Activated naive CD8-positive, alpha-beta T cell treated with anti-CD3 and anti-CD28 coated beads, Interleukin-2, amount 10 ng/mL, durations not matched to agents 7 days and 5 days (primary cell): ENCODE results near the gene MRC1. TPM values are rescaled to one million over a fixed set of nuclear protein-coding genes. Genes with fewer than 3 reads are reported as not detected.

Experiments
- ATAC-seq: fragments of 150-1000 bp; cut with Tn5 transposase; one replicate; pipeline ENCODE4 v1.10.0; 2021; ENCODE audit warnings: low read depth, moderate library complexity
- POLR2A ChIA-PET: fragments of 350-600 bp; sonication (Branson Sonifier 250); formaldehyde crosslinking; loops from one replicate; lab custom pipeline; 2021; ENCODE audit warnings: antibody characterized with exemption; lab: Charles Lee
- DNase-seq: peaks from one replicate; pipeline ENCODE4 v3.0.0; 2021
- H3K27ac Mint-ChIP-seq: one replicate; pipeline ENCODE4 v1.8.0; 2022; ENCODE audit warnings: mild to moderate bottlenecking, mixed read lengths
- H3K27me3 Mint-ChIP-seq: one replicate; pipeline ENCODE4 v1.8.0; 2022; ENCODE audit warnings: mild to moderate bottlenecking, moderate library complexity, mixed read lengths
- H3K36me3 Mint-ChIP-seq: one replicate; pipeline ENCODE4 v1.8.0; 2021; ENCODE audit warnings: mild to moderate bottlenecking, mixed read lengths
- H3K4me1 Mint-ChIP-seq: one replicate; pipeline ENCODE4 v1.8.0; 2021; ENCODE audit warnings: mixed read lengths
- H3K4me3 Mint-ChIP-seq: one replicate; pipeline ENCODE4 v1.8.0; 2022; ENCODE audit warnings: mild to moderate bottlenecking, moderate library complexity, mixed read lengths
- H3K9me3 Mint-ChIP-seq: one replicate; pipeline ENCODE4 v1.8.0; 2021; ENCODE audit warnings: mixed read lengths
- total RNA-seq, 2 experiments: library from RNA; stranded (reverse); gene quantifications; one replicate each; pipeline ENCODE4 v1.2.3, GENCODE V29; 2021

MRC1 gene
- total RNA-seq, 2 experiments from 2014 or later, result 1.5 to 1.7 TPM

- DNase-seq (no peak), ATAC-seq (no peak)
- no peak overlapping the region for H3K4me3 Mint-ChIP-seq
- no peaks in the 10 kb centered on the region for H3K9me3 Mint-ChIP-seq
- no peaks in the 10 kb centered on the region for H3K4me1 Mint-ChIP-seq
- POLR2A ChIA-PET, result no interaction called here
- H3K27me3 Mint-ChIP-seq, result peaks cover 19% of the 10 kb centered on the region
- H3K27ac Mint-ChIP-seq, result no peak overlapping the region
- H3K36me3 Mint-ChIP-seq, result no peaks in the 10 kb centered on the region
Measured at GRCh38 chr10:17838080-17838648, 29.0 kb downstream of the MRC1 start.

GRCh38 chr10:17841050-17841449, 31.9 kb downstream of the MRC1 start:
- Mint-ChIP-seq H3K9me3 (no peaks in the 10 kb centered on the region), H3K27ac (no peak overlapping the region), H3K27me3 (peaks cover 17% of the 10 kb centered on the region), H3K4me1 (no peaks in the 10 kb centered on the region), H3K36me3 (no peaks in the 10 kb centered on the region), H3K4me3 (no peak overlapping the region)
- no peak for DNase-seq
- POLR2A ChIA-PET, result no interaction called here
- ATAC-seq, result no peak

GRCh38 chr10:17842641-17843040, 33.5 kb downstream of the MRC1 start:
- POLR2A ChIA-PET, result no interaction called here
- H3K27me3 Mint-ChIP-seq, result peaks cover 16% of the 10 kb centered on the region

GRCh38 chr10:17847585-17848296, 38.6 kb downstream of the MRC1 start:
- POLR2A ChIA-PET, result no interaction called here
- H3K4me1 Mint-ChIP-seq, result no peaks in the 10 kb centered on the region
- no peak overlapping the region for H3K27ac Mint-ChIP-seq
- H3K27me3 Mint-ChIP-seq, result peaks cover 12% of the 10 kb centered on the region
- DNase-seq (no peak), ATAC-seq (no peak)
- H3K9me3 Mint-ChIP-seq, result no peaks in the 10 kb centered on the region
- H3K4me3 Mint-ChIP-seq, result no peak overlapping the region
- no peaks in the 10 kb centered on the region for H3K36me3 Mint-ChIP-seq

More at GRCh38 chr10:17842641-17843040, 33.5 kb downstream of the MRC1 start:
- Mint-ChIP-seq H3K4me3 (no peak overlapping the region), H3K36me3 (no peaks in the 10 kb centered on the region), H3K27ac (no peak overlapping the region), H3K9me3 (no peaks in the 10 kb centered on the region), H3K4me1 (no peaks in the 10 kb centered on the region)
- DNase-seq (no peak), ATAC-seq (no peak)

- no peak overlapping the region for H3K4me3 Mint-ChIP-seq
- no peaks in the 10 kb centered on the region for H3K4me1 Mint-ChIP-seq
- H3K27me3 Mint-ChIP-seq, result peaks cover 10% of the 10 kb centered on the region
- POLR2A ChIA-PET, result no interaction called here
- H3K36me3 Mint-ChIP-seq, result no peaks in the 10 kb centered on the region
- no peak for ATAC-seq
- no peaks in the 10 kb centered on the region for H3K9me3 Mint-ChIP-seq
- DNase-seq, result no peak
- no peak overlapping the region for H3K27ac Mint-ChIP-seq
Measured at GRCh38 chr10:17848646-17849045, 39.5 kb downstream of the MRC1 start.

- DNase-seq, result no peak
- no peak for ATAC-seq
- Mint-ChIP-seq H3K4me3 (no peak overlapping the region), H3K36me3 (no peaks in the 10 kb centered on the region), H3K27ac (no peak overlapping the region), H3K4me1 (no peaks in the 10 kb centered on the region), H3K9me3 (no peaks in the 10 kb centered on the region), H3K27me3 (peaks cover 10% of the 10 kb centered on the region)
- POLR2A ChIA-PET, result interaction anchor here (0.8 kb wide), 1 partner anchor 130 kb away, joined by 3 read pairs; no protein-coding TSS in a partner anchor
Measured at GRCh38 chr10:17850501-17850900, 41.4 kb downstream of the MRC1 start.

GRCh38 chr10:17851611-17852010, 42.5 kb downstream of the MRC1 start:
- Mint-ChIP-seq H3K9me3 (peaks cover 2% of the 10 kb centered on the region), H3K27me3 (peaks cover 10% of the 10 kb centered on the region), H3K27ac (no peak overlapping the region), H3K4me3 (no peak overlapping the region), H3K36me3 (no peaks in the 10 kb centered on the region), H3K4me1 (no peaks in the 10 kb centered on the region)
- ATAC-seq (no peak), DNase-seq (no peak)
- POLR2A ChIA-PET, result no interaction called here

GRCh38 chr10:17854044-17854652, 45.0 kb downstream of the MRC1 start:
- Mint-ChIP-seq H3K4me3 (no peak overlapping the region), H3K27ac (no peak overlapping the region), H3K4me1 (no peaks in the 10 kb centered on the region), H3K9me3 (peaks cover 2% of the 10 kb centered on the region), H3K36me3 (no peaks in the 10 kb centered on the region), H3K27me3 (peaks cover 8% of the 10 kb centered on the region)
- POLR2A ChIA-PET, result no interaction called here
- ATAC-seq (no peak), DNase-seq (no peak)

- no peaks in the 10 kb centered on the region for H3K27me3 Mint-ChIP-seq
Measured at GRCh38 chr10:17857040-17857439, 47.9 kb downstream of the MRC1 start.

GRCh38 chr10:17859492-17860156, 50.5 kb downstream of the MRC1 start:
- Mint-ChIP-seq H3K27me3 (no peaks in the 10 kb centered on the region), H3K4me1 (peaks cover 2% of the 10 kb centered on the region), H3K4me3 (no peak overlapping the region), H3K9me3 (peaks cover 4% of the 10 kb centered on the region), H3K27ac (no peak overlapping the region), H3K36me3 (no peaks in the 10 kb centered on the region)
- POLR2A ChIA-PET, result no interaction called here
- ATAC-seq (no peak), DNase-seq (no peak)

More at GRCh38 chr10:17857040-17857439, 47.9 kb downstream of the MRC1 start:
- Mint-ChIP-seq H3K36me3 (no peaks in the 10 kb centered on the region), H3K27ac (no peak overlapping the region), H3K9me3 (peaks cover 4% of the 10 kb centered on the region), H3K4me1 (peaks cover 2% of the 10 kb centered on the region), H3K4me3 (no peak overlapping the region)
- POLR2A ChIA-PET, result no interaction called here
- ATAC-seq (no peak), DNase-seq (no peak)

GRCh38 chr10:17861760-17862159, 52.6 kb downstream of the MRC1 start:
- H3K9me3 Mint-ChIP-seq, result peaks cover 2% of the 10 kb centered on the region
- no peak overlapping the region for H3K27ac Mint-ChIP-seq
- POLR2A ChIA-PET, result no interaction called here
- no peak for ATAC-seq
- no peaks in the 10 kb centered on the region for H3K36me3 Mint-ChIP-seq
- H3K27me3 Mint-ChIP-seq, result no peaks in the 10 kb centered on the region
- DNase-seq, result no peak
- H3K4me1 Mint-ChIP-seq, result peaks cover 2% of the 10 kb centered on the region
- no peak overlapping the region for H3K4me3 Mint-ChIP-seq

GRCh38 chr10:17865351-17865750, 56.2 kb downstream of the MRC1 start:
- Mint-ChIP-seq H3K36me3 (no peaks in the 10 kb centered on the region), H3K4me3 (no peak overlapping the region), H3K4me1 (no peaks in the 10 kb centered on the region), H3K27ac (no peak overlapping the region), H3K9me3 (no peaks in the 10 kb centered on the region), H3K27me3 (no peaks in the 10 kb centered on the region)
- ATAC-seq (no peak), DNase-seq (no peak)
- POLR2A ChIA-PET, result no interaction called here

- H3K27ac Mint-ChIP-seq, result no peak overlapping the region
- POLR2A ChIA-PET, result no interaction called here
- H3K4me3 Mint-ChIP-seq, result no peak overlapping the region
- no peaks in the 10 kb centered on the region for H3K36me3 Mint-ChIP-seq
- no peaks in the 10 kb centered on the region for H3K4me1 Mint-ChIP-seq
- no peak for ATAC-seq
- H3K27me3 Mint-ChIP-seq, result no peaks in the 10 kb centered on the region
- no peaks in the 10 kb centered on the region for H3K9me3 Mint-ChIP-seq
- no peak for DNase-seq
Measured at GRCh38 chr10:17866346-17866745, 57.2 kb downstream of the MRC1 start.
